Measurements from ENCODE around the gene OR1K1. TPM values are rescaled to one million over a fixed set of nuclear protein-coding genes. Genes with fewer than 3 reads are reported as not detected.

OR1K1 gene
- total RNA-seq, 1 experiment from 2014 or later: not detected

Other genes starting within 250 kb of the OR1K1 start
- gene OR1N2, start 247.0 kb upstream of the OR1K1 start, total RNA-seq (2014; rRNA removed; shearing (Covaris generic)): not detected in 2 replicates
- not detected in 2 replicates for gene OR1L8, start 216.7 kb upstream of the OR1K1 start, total RNA-seq (2014; rRNA removed; shearing (Covaris generic))
- not detected in 2 replicates for gene OR1Q1, start 185.4 kb upstream of the OR1K1 start, total RNA-seq (2014; rRNA removed; shearing (Covaris generic))
- gene OR1B1, start 142.5 kb upstream of the OR1K1 start, total RNA-seq (2014; rRNA removed; shearing (Covaris generic)): not detected in 2 replicates
- gene OR1L1, start 138.4 kb upstream of the OR1K1 start, total RNA-seq (2014; rRNA removed; shearing (Covaris generic)): not detected in 2 replicates
- not detected in 2 replicates for gene OR1L3, start 125.0 kb upstream of the OR1K1 start, total RNA-seq (2014; rRNA removed; shearing (Covaris generic))
- gene OR1L4, start 76.1 kb upstream of the OR1K1 start, total RNA-seq (2014; rRNA removed; shearing (Covaris generic)): not detected in 2 replicates
- gene OR1L6, start 57.8 kb upstream of the OR1K1 start, total RNA-seq (2014; rRNA removed; shearing (Covaris generic)): not detected in 2 replicates
- gene OR5C1, start 11.2 kb upstream of the OR1K1 start, total RNA-seq (2014; rRNA removed; shearing (Covaris generic)): not detected in 2 replicates
- gene PDCL, start 28.5 kb downstream of the OR1K1 start, total RNA-seq (2014; rRNA removed; shearing (Covaris generic)): 18.7 and 24.6 TPM in 2 replicates
- 21.6 and 28.0 TPM in 2 replicates for gene RC3H2, start 105.2 kb downstream of the OR1K1 start, total RNA-seq (2014; rRNA removed; shearing (Covaris generic))
- 8.6 and 11.7 TPM in 2 replicates for gene ZBTB6, start 113.2 kb downstream of the OR1K1 start, total RNA-seq (2014; rRNA removed; shearing (Covaris generic))
- gene ZBTB26, start 131.4 kb downstream of the OR1K1 start, total RNA-seq (2014; rRNA removed; shearing (Covaris generic)): 1.9 and 2.3 TPM in 2 replicates
- 15.6 and 28.1 TPM in 2 replicates for gene RABGAP1, start 140.9 kb downstream of the OR1K1 start, total RNA-seq (2014; rRNA removed; shearing (Covaris generic))
- gene GPR21, start 233.5 kb downstream of the OR1K1 start, total RNA-seq (2014; rRNA removed; shearing (Covaris generic)): 0.48 TPM in 1 of 2 replicates, not detected in the other